Measurements from ENCODE around the gene DST.
A peak's percentile ranks its signal among the peaks of the same experiment; 100 is the strongest.

Gene DST

GRCh38 chr6:56481957-56482356 is 160.7 kb downstream of the DST start:
- no peak for DNase-seq (ENCODE audit: low spot score)

- no peak for DNase-seq (ENCODE audit: low spot score)
These were observed 161.9 kb downstream of the DST start for GRCh38 chr6:56480654-56481337.

GRCh38 chr6:56480246-56480645 is 162.4 kb downstream of the DST start:
- no peak for DNase-seq (ENCODE audit: low spot score)

GRCh38 chr6:56479381-56479780 is 163.3 kb downstream of the DST start:
- DNase-seq (ENCODE audit: low spot score), result no peak

- DNase-seq (ENCODE audit: low spot score), result no peak
These were observed 164.5 kb downstream of the DST start for GRCh38 chr6:56478202-56478601.

- DNase-seq (ENCODE audit: low spot score), result no peak
These were observed 165.4 kb downstream of the DST start for GRCh38 chr6:56477241-56477640.

- peak; percentile 12 for DNase-seq (ENCODE audit: low spot score)
These were observed 166.8 kb downstream of the DST start for GRCh38 chr6:56475736-56476457.

- no peak for DNase-seq (ENCODE audit: low spot score)
These were observed 168.2 kb downstream of the DST start for GRCh38 chr6:56474532-56474931.

- no peak for DNase-seq (ENCODE audit: low spot score)
These were observed 179.2 kb downstream of the DST start for GRCh38 chr6:56463443-56463842.

GRCh38 chr6:56459030-56459805 is 183.5 kb downstream of the DST start:
- DNase-seq (ENCODE audit: low spot score), result no peak

- no peak for DNase-seq (ENCODE audit: low spot score)
These were observed 184.3 kb downstream of the DST start for GRCh38 chr6:56458324-56458884.

GRCh38 chr6:56456785-56457184 is 185.9 kb downstream of the DST start:
- no peak for DNase-seq (ENCODE audit: low spot score)

GRCh38 chr6:56450882-56451739 is 191.6 kb downstream of the DST start:
- no peak for DNase-seq (ENCODE audit: low spot score)

- DNase-seq (ENCODE audit: low spot score), result no peak
These were observed 192.3 kb downstream of the DST start for GRCh38 chr6:56450376-56450775.

- no peak for DNase-seq (ENCODE audit: low spot score)
These were observed 194.6 kb downstream of the DST start for GRCh38 chr6:56448046-56448445.

GRCh38 chr6:56445818-56446217 is 196.9 kb downstream of the DST start:
- DNase-seq (ENCODE audit: low spot score), result no peak

GRCh38 chr6:56444855-56445254 is 197.8 kb downstream of the DST start:
- no peak for DNase-seq (ENCODE audit: low spot score)

- no peak for DNase-seq (ENCODE audit: low spot score)
These were observed 202.1 kb downstream of the DST start for GRCh38 chr6:56440551-56440981.

GRCh38 chr6:56437171-56437900 is 205.4 kb downstream of the DST start:
- no peak for DNase-seq (ENCODE audit: low spot score)

GRCh38 chr6:56435754-56436153 is 206.9 kb downstream of the DST start:
- DNase-seq (ENCODE audit: low spot score), result no peak

- DNase-seq (ENCODE audit: low spot score), result no peak
These were observed 207.4 kb downstream of the DST start for GRCh38 chr6:56435326-56435725.
